HG03575 (cell line): ENCODE measurements around the gene GUCA1C.

Experiments used
- ATAC-seq: cut with Tn5 transposase; IDR thresholded peaks from one replicate; pipeline ENCODE4 v1.9.1; 2021; ENCODE audit not compliant: unreplicated experiment, insufficient number of reproducible peaks, low FRiP score; ENCODE audit errors: extremely low read depth

The GUCA1C gene

DNA sequence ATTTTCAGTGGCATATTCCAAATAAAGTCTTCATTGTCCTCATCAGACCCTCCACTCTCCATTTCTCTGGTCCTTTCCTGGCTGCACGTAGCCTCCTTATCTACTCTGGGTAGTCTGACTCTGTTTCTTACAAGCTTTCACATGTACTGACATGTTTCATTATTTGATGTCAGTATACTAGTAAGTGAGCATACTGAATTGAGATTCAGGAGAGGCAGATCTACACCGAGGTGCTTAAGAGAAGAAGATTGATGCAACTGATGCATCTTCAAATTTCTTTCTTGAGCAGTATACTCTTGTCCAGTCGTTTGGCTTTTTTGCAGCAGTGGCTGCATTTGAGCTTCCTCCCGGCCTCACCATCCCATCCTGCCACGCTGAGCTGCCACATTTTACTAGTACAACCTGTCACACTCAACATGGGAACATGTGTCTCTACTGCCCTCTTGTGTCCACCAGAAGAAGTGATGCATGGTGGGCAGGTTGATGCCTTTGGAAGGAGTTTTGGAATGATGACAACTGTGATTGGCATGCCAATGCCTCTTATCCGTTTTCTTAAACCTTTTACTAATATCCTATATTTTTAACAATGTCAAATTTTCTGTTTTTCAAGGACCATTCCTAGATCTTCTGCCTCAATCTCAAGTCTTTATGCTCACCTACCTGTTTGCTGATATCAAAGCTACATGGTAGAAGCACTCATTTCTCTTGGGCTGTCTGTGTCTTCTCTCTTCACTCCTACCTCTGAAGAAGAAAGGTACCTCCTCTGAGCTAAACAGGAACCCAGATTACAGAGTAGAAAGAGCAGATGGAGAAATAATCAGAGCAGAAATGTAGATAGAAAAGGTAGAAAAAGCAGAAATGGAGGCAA is 38.7 kb downstream of the GUCA1C start:
- peak; percentile 67 for ATAC-seq

DNA sequence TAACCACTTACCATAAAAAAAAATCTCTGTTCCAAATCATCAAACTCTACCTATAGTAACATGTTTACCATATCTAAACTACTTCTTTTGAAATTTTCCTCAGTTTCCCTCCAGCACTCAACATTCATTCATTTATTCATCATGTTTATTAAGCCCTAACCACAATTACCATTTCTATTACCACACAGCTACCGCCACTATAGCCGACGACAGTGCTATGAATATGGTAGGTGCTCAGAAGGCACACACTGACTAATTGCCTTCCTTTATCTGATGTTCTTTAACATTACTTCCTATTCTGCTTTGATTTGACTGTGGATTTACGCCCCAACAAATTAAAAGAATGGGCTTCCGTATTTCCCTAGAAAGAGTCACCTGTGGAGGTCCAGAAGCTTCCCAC is 43.9 kb downstream of the GUCA1C start:
- no peak for ATAC-seq

GRCh38 chr3:108907194-108907593 is 46.5 kb downstream of the GUCA1C start:
- no peak for ATAC-seq

- no peak for ATAC-seq
These were observed 54.1 kb downstream of the GUCA1C start for GRCh38 chr3:108899530-108899929.

DNA sequence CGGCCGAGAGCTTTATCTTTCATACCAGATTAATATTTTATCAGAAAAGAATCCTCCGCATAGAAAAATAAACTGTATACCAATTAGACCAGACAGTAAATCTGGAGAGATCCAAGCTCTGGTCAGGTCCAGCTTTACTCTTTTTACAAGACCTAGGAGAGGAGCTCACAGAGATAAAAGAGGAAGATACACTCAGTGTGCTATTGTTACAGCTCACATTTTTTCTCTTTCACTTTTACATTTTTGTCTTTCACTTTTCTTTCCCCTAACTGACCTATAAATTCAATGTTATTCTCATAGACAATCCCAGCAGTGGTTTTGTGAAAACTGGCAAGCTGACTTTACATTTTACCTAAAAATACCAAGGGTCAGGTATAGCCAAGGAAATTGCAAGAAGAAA is 55.8 kb downstream of the GUCA1C start:
- no peak for ATAC-seq

GRCh38 chr3:108894981-108895380 is 58.7 kb downstream of the GUCA1C start:
- ATAC-seq: no peak

DNA sequence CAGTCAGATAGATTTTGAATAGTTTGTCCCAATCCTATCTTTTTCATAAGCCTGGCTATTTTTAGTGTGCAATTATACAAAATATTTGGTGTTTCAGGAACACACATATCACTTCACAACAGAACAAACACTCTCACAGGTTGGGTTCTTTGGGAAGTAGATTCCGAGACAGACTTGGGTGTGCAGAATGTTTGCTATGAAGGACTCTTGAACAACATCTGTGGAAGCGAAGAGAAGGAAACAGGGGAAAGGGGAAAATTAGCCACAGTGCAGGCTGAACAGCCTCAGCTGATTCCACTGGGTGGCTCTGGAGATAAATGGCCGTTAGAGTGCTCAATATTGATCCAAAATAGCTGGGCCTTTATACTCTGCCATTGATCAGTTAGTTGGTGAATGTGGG is 61.8 kb downstream of the GUCA1C start:
- no peak for ATAC-seq

DNA sequence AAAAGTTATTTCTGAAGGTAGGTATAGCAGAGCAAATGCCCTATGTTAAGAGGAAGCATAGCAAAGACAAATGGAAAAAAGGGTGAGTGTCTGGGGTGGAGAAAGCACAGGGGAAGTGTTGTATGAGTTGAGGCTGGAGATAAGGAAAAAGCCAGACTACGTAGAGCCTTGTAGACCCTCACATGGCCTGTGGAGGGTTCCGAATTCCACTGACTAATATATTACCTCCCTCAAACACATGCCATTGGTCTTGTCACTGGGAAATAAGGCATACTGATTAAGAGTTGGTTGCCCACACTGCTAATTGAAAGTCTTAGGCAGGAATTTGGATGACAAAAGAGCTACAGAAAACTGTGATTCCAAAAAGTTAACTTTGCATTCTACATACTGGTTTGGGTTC is 65.9 kb downstream of the GUCA1C start:
- no peak for ATAC-seq

GRCh38 chr3:108887121-108887520 is 66.6 kb downstream of the GUCA1C start:
- no peak for ATAC-seq

GRCh38 chr3:108883373-108883772 is 70.3 kb downstream of the GUCA1C start:
- no peak for ATAC-seq

DNA sequence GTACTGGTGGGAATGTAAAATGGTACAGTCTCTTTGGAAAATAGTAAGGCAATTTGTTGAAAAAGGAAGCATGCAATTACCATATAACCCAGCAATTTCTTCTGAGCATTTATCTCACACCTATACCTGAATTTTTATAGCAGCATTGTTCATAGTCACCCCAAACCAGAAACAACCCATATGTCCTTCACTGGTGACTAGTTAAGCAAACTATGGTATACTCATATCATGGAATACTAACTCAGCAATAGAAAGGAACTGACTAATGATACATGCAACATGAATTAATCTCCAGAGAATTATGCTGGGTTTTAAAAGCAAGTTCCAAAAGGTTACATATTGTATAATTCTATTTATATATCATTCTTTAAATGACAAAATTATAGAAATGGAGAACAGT is 70.9 kb downstream of the GUCA1C start:
- no peak for ATAC-seq

- ATAC-seq: no peak
These were observed 73.8 kb downstream of the GUCA1C start for GRCh38 chr3:108879915-108880314.

DNA sequence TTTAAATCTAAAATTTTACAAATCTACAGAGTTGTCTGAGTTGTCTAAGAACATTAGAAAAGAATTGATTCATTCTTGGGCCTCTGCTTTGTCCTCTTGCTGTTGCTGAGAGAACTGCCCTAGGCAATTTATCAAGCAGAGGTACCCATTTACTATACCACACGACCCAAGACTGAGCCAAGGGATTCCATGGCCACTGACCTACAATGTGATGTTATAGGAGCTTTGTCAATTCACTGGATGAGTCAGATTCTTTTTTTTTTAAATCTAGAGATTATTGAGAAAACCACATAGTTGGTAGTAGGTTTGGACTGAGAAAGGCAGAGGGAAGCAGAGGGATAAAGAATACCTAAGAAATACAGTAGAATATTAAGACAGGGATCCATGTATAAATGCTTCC is 75.8 kb downstream of the GUCA1C start:
- no peak for ATAC-seq

DNA sequence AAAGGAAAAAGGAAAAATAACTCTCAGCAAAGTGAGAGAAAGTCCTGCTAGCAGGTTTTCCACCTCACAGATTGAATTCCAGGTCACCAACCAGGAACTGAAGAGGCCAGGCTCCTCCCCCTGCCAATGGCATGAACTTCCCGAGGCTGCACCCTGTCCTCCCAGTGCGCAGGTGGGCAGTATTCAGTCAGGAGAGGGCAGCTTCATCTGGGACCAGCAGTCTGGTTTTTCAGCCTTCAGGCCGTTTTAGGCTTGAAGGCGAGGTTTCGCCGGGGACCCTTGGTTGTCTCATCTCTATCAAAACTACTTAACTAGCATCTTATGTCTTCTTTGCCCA is 89.9 kb downstream of the GUCA1C start:
- no peak for ATAC-seq

DNA sequence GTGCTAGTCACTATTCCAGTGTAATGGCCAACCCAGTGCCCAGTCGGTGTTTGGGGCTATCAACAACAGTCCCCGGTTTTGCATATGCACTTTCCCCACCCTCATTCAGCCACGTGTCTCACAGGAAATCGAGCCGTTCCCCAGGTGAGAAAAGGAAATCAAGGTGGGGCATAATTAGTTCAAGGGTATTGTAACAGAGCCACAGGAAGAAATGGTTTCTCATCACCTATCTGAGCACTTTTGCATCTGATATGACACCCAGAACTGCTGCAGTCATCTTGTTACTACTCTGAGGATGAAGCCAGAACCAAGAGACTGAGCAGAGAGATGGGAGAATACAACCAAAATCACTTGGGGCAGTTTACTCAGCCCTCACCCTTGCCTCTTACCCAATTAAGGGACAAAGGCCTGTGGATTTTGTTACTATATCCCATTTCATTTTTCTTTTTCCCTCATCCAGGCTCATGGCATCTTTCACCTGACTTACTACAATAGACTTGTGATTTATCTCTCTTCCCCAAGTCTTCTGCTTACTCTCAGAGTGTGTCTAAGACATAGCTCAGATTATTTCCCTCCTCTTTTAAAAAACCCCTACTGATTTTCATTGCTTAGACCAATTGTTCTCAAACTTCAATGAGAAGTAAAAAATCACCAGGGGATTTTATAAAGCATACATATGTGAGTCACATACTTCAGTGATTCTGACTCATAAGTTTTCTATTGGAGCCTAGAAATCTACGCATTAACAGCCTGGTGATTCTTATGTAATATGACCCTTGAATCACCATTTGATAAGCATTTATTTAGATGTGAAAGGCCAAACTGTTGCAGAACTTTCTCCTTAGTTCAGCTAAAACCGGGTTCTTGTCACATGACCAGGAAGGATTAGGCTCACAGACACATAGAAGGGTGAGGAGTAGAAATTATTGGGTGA is 90.5 kb downstream of the GUCA1C start:
- ATAC-seq: no peak

- ATAC-seq: no peak
These were observed 92.3 kb downstream of the GUCA1C start for GRCh38 chr3:108861401-108861800.
